H1 (cell line): ENCODE results near the gene TSSC4. TPM values are rescaled to one million over a fixed set of nuclear protein-coding genes. Genes with fewer than 3 reads are reported as not detected.

Experiments used
- CTCF ChIA-PET: fragments of 300-600 bp; sonication (Branson Sonifier 250); formaldehyde crosslinking; loops from one replicate; lab custom pipeline; 2021; ENCODE audit not compliant: partially characterized antibody; lab: Charles Lee
- POLR2A ChIA-PET: fragments of 300-600 bp; sonication (Branson Sonifier 250); formaldehyde crosslinking; loops from one replicate; lab custom pipeline; 2021; ENCODE audit warnings: inconsistent platforms; ENCODE audit not compliant: partially characterized antibody; lab: Charles Lee
- DNase-seq, 2 experiments: peaks; one replicate each; pipeline versions ENCODE4 v3.0.0 to v3.0.0-alpha.2; 2010 to 2022; ENCODE audit warnings: low spot score in 2 of 2, low read depth in 1 of 2, mixed read lengths in 1 of 2
- FAIRE-seq: peaks from 2 replicates; lab custom pipeline; 2011; peaks lifted over from hg19 to GRCh38; lab: Jason Lieb, UNC
- H2AFZ ChIP-seq: 2 replicates; pipeline ENCODE4 v1.8.1; 2012; ENCODE audit warnings: low read length, inconsistent platforms
- H2AK5ac ChIP-seq: 2 replicates; pipeline ENCODE4 v1.6.1; 2013; ENCODE audit warnings: low read depth, low read length
- H2BK120ac ChIP-seq: replicated peaks from 2 replicates; pipeline ENCODE3; 2013; ENCODE audit warnings: low read depth, low read length, inconsistent platforms
- H2BK12ac ChIP-seq: 2 replicates; pipeline ENCODE4 v1.6.1; 2013; ENCODE audit warnings: low read depth, low read length
- H2BK15ac ChIP-seq: 2 replicates; pipeline ENCODE4 v1.6.1; 2013; ENCODE audit warnings: low read length
- H2BK20ac ChIP-seq: 2 replicates; pipeline ENCODE4 v1.6.1; 2013; ENCODE audit warnings: low read length
- H2BK5ac ChIP-seq: 2 replicates; pipeline ENCODE4 v1.6.1; 2013; ENCODE audit warnings: low read depth, low read length
- H3K14ac ChIP-seq: 2 replicates; pipeline ENCODE4 v1.6.1; 2013; ENCODE audit warnings: inconsistent platforms; ENCODE audit not compliant: insufficient read length
- H3K18ac ChIP-seq: 2 replicates; pipeline ENCODE4 v1.6.1; 2013; ENCODE audit warnings: low read length; ENCODE audit errors: extremely low read depth
- H3K23ac ChIP-seq: 2 replicates; pipeline ENCODE4 v1.6.1; 2013; ENCODE audit warnings: inconsistent platforms; ENCODE audit not compliant: insufficient read length
- H3K23me2 ChIP-seq: 2 replicates; pipeline ENCODE4 v1.6.1; 2013; ENCODE audit warnings: low read depth, low read length
- H3K27ac ChIP-seq: 2 replicates; pipeline ENCODE4 v1.6.1; 2011; ENCODE audit warnings: low read depth, low read length, inconsistent platforms
- H3K27me3 ChIP-seq, 4 experiments: replicated peaks in 1 of 4; 1 replicate in 1 of 4; 2 replicates in 3 of 4; pipeline versions ENCODE4 v1.6.1 to v1.8.1; 2011 to 2013; ENCODE audit warnings: low read length in 3 of 4, mild to moderate bottlenecking in 3 of 4, inconsistent platforms in 2 of 4, mixed read lengths in 2 of 4, moderate library complexity in 1 of 4; ENCODE audit not compliant: control insufficient read depth in 3 of 4, insufficient read depth in 3 of 4; ENCODE audit errors: extremely low read depth in 1 of 4
- H3K36me3 ChIP-seq, 4 experiments: 2 replicates each; pipeline versions ENCODE4 v1.6.1 to v1.8.1; 2011 to 2013; ENCODE audit warnings: mild to moderate bottlenecking in 4 of 4, low read length in 3 of 4, moderate library complexity in 2 of 4, control low read depth in 1 of 4, inconsistent platforms in 1 of 4; ENCODE audit not compliant: insufficient read depth in 4 of 4, control insufficient read depth in 2 of 4
- H3K4ac ChIP-seq: replicated peaks from 2 replicates; pipeline ENCODE3; 2013; ENCODE audit warnings: low read length, low read depth, mixed read lengths, inconsistent platforms; ENCODE audit not compliant: insufficient read length
- H3K4me1 ChIP-seq, 4 experiments: replicated peaks in 1 of 4; 1 replicate in 1 of 4; 2 replicates in 3 of 4; pipeline versions ENCODE4 v1.6.1 to v1.8.1; 2011 to 2013; ENCODE audit warnings: low read length in 3 of 4, inconsistent platforms in 2 of 4, mixed read lengths in 1 of 4; ENCODE audit not compliant: insufficient read depth in 4 of 4, control insufficient read depth in 3 of 4
- H3K4me2 ChIP-seq, 2 experiments: 2 replicates each; pipeline versions ENCODE4 v1.6.1 to v1.8.1; 2011 to 2013; ENCODE audit warnings: low read depth in 2 of 2, low read length in 2 of 2, control low read depth in 1 of 2, inconsistent platforms in 1 of 2, mild to moderate bottlenecking in 1 of 2; ENCODE audit not compliant: insufficient read depth in 1 of 2
- H3K4me3 ChIP-seq, 4 experiments: fragments of 200-600, 300-600 bp in 1 of 4; sonication (generic), shearing (Covaris generic), sonication (Bioruptor Twin) in 1 of 4; 2 replicates each; pipeline versions ENCODE4 v1.5.1 to v1.8.1; 2011 to 2016; ENCODE audit warnings: low read length in 4 of 4, low read depth in 3 of 4, control low read depth in 2 of 4, inconsistent platforms in 2 of 4, mild to moderate bottlenecking in 2 of 4, mixed read lengths in 1 of 4, moderate library complexity in 1 of 4; ENCODE audit not compliant: insufficient read depth in 2 of 4; ENCODE audit errors: extremely low read depth in 1 of 4
- H3K56ac ChIP-seq: replicated peaks from 2 replicates; pipeline ENCODE3; 2013; ENCODE audit warnings: low read depth, mild to moderate bottlenecking, mixed read lengths, low read length, inconsistent platforms; ENCODE audit not compliant: insufficient read length
- H3K79me1 ChIP-seq: 2 replicates; pipeline ENCODE4 v1.6.1; 2013; ENCODE audit warnings: low read depth, low read length, control low read depth
- H3K79me2 ChIP-seq, 2 experiments: 2 replicates each; pipeline versions ENCODE4 v1.6.1 to v1.8.1; 2012 to 2013; ENCODE audit warnings: low read length in 2 of 2, mild to moderate bottlenecking in 2 of 2, inconsistent platforms in 1 of 2; ENCODE audit not compliant: insufficient read depth in 2 of 2, control insufficient read depth in 1 of 2
- H3K9ac ChIP-seq, 4 experiments: replicated peaks in 1 of 4; 1 replicate in 1 of 4; 2 replicates in 3 of 4; pipeline versions ENCODE4 v1.6.1 to v1.8.1; 2011 to 2013; ENCODE audit warnings: low read depth in 3 of 4, low read length in 3 of 4, control low read depth in 2 of 4, mild to moderate bottlenecking in 2 of 4, moderate library complexity in 2 of 4, inconsistent platforms in 1 of 4; ENCODE audit errors: extremely low read depth in 1 of 4
- H3K9me3 ChIP-seq, 2 experiments: 2 replicates each; pipeline versions ENCODE4 v1.6.1 to v1.8.1; 2012 to 2013; ENCODE audit warnings: mild to moderate bottlenecking in 2 of 2, moderate library complexity in 2 of 2, control low read depth in 1 of 2, inconsistent platforms in 1 of 2, low read depth in 1 of 2, low read length in 1 of 2, mixed read lengths in 1 of 2; ENCODE audit not compliant: insufficient read depth in 2 of 2
- H4K20me1 ChIP-seq, 2 experiments: replicated peaks in 1 of 2; 2 replicates each; pipeline versions ENCODE3 to v1.8.1; 2011 to 2013; ENCODE audit warnings: inconsistent platforms in 2 of 2, low read length in 2 of 2, mild to moderate bottlenecking in 1 of 2; ENCODE audit not compliant: insufficient read depth in 2 of 2, control insufficient read depth in 1 of 2
- H4K5ac ChIP-seq: 2 replicates; pipeline ENCODE4 v1.6.1; 2013; ENCODE audit warnings: low read length, low read depth, mixed read lengths, inconsistent platforms; ENCODE audit not compliant: insufficient read length
- H4K8ac ChIP-seq: 2 replicates; pipeline ENCODE4 v1.8.0; 2013; ENCODE audit warnings: mild to moderate bottlenecking, moderate library complexity, low read length, inconsistent platforms; ENCODE audit not compliant: insufficient read depth; ENCODE audit errors: extremely low read depth
- H4K91ac ChIP-seq: replicated peaks from 2 replicates; pipeline ENCODE3; 2013; ENCODE audit warnings: low read length, mixed read lengths, inconsistent platforms; ENCODE audit not compliant: insufficient read length
- BRCA1 ChIP-seq: IDR thresholded peaks from 2 replicates; pipeline ENCODE4 v1.6.1; 2012; ENCODE audit warnings: low read depth, low read length, improper control_type of control experiment
- CTBP2 ChIP-seq: IDR thresholded peaks from 2 replicates; pipeline ENCODE4 v1.7.0; 2011; ENCODE audit warnings: borderline replicate concordance, mild to moderate bottlenecking, moderate library complexity, mixed read lengths, low read length; ENCODE audit not compliant: insufficient read depth, insufficient read length
- E2F6 ChIP-seq: IDR thresholded peaks from 2 replicates; pipeline ENCODE4 v1.6.1; 2012; ENCODE audit warnings: inconsistent platforms
- EZH2 ChIP-seq: fragments of 200-600 bp; sonication (generic); IDR thresholded peaks from 2 replicates; pipeline ENCODE4 v1.7.1; 2012; ENCODE audit warnings: low read depth, mild to moderate bottlenecking, moderate library complexity, low read length, inconsistent platforms; ENCODE audit not compliant: severe bottlenecking
- KDM1A ChIP-seq: fragments of 200-600, 300-600 bp; sonication (generic); IDR thresholded peaks from 2 replicates; pipeline ENCODE4 v1.7.1; 2016; ENCODE audit warnings: mild to moderate bottlenecking, low read length, borderline replicate concordance
- SRF ChIP-seq: IDR thresholded peaks from 2 replicates; pipeline ENCODE4 v1.6.1; 2011; ENCODE audit warnings: mild to moderate bottlenecking, low read depth, low read length, moderate library complexity
- ZNF274 ChIP-seq: IDR thresholded peaks from 2 replicates; pipeline ENCODE4 v1.7.0; 2012; ENCODE audit warnings: low read length, borderline replicate concordance; ENCODE audit errors: extremely low read depth
- WGBS, 2 experiments: shearing (Covaris generic) in 1 of 2; methylation state at CpG; one replicate each; pipeline versions ENCODE4 v1.1.6 to v1.1.7; 2013 to 2015; ENCODE audit warnings: low lambda C conversion rate in 2 of 2, mixed read lengths in 2 of 2, inconsistent platforms in 1 of 2, low coverage in 1 of 2, missing lambda C conversion rate in 1 of 2; ENCODE audit not compliant: insufficient replicate concordance in 2 of 2, insufficient coverage in 1 of 2, insufficient read length in 1 of 2; ENCODE audit errors: extremely low coverage in 1 of 2, missing lambda C conversion rate in 1 of 2; 5-methylcytosine and 5-hydroxymethylcytosine counted together
- polyA plus RNA-seq, 7 experiments: library from polyadenylated mRNA; depleted of rRNA in 3 of 7; stranded (reverse) in 5 of 7; unstranded in 2 of 7; fragments of >200 nt in 5 of 7; fragments of 200-250 nt in 2 of 7; gene quantifications; 1 replicate in 5 of 7; 2 replicates in 1 of 7; 4 replicates in 1 of 7; pipeline versions ENCODE4 v1.2.1 to v1.2.3, GENCODE V29; 2011 to 2013; ENCODE audit warnings: missing spikeins in 2 of 7, mixed read lengths in 2 of 7
- total RNA-seq: library from RNA; stranded (reverse); fragmentation: NEBNext Ultra II Directional; extraction: Animal tissue kit (Norgen Biotek cat#: 25700); gene quantifications from 2 replicates; pipeline ENCODE4 v1.2.1, GENCODE V29; 2021

The TSSC4 gene
- total and polyA plus RNA-seq, 2 of the 8 experiments (the other 6 are each of a cell fraction or from before 2014, with no cell fraction given): 34.0 to 39.3 TPM

DNA sequence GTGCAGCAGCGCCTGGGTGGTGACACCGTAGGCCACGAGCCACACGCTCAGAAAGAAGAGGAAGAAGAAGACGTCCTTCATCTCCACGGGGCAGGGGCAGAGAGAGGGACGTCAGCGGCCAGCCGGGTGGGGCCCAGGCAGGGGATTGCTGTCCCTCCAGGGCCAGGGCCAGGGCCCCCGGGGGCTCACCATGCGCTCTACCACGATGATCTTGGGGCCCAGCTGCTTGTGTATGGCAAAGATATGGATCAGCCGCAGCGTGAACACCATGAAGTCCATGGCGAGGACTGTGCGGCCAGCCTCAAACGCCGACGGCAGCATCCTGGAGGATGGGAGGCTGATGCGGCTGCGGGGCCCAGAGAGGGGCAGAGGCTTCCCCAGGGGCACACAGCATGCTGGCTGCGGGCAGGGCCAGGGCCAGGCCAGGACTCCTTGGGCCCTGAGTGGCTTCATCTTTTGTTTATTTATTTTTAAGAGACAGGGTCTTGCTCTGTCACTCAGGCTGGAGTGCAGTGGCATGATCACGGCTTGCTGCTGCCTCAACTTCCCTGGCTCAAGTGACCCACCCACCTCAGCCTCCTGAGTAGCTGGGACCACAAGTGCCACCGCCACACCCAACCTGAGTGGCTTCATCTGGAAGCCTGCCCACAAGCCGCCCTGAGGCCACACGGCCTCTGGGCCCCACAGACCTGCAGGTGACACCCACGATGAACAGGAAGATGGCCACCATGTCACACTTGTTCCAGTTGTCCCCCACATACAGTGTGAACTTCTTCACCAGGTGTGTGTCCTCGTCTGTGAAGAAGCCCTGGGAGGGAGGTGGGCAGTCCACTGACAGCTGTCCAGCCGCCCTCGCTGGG, 11.1 kb downstream of the TSSC4 start:
- Histone ChIP-seq H3K4me2 (no peak overlapping the region), H2BK12ac (no peak overlapping the region), H3K27me3 (no peaks in the 10 kb centered on the region; a peak in 1 of 7 replicates), H3K9me3 (no peaks in the 10 kb centered on the region), H2AFZ (no peak overlapping the region), H4K8ac (no peak overlapping the region), H2AK5ac (no peak overlapping the region), H3K9ac (no peak overlapping the region), H3K4me1 (no peaks in the 10 kb centered on the region), H3K79me2 (no peaks in the 10 kb centered on the region), H3K36me3 (no peaks in the 10 kb centered on the region), H3K23ac (no peak overlapping the region), H3K14ac (no peak overlapping the region), H2BK120ac (no peak overlapping the region), H3K23me2 (no peaks in the 10 kb centered on the region), H3K27ac (no peak overlapping the region), H4K20me1 (no peaks in the 10 kb centered on the region), H2BK5ac (no peak overlapping the region), H2BK15ac (no peak overlapping the region), H3K18ac (no peak overlapping the region), H3K4me3 (no peak overlapping the region), H3K56ac (no peak overlapping the region), H4K91ac (no peak overlapping the region), H3K4ac (no peak overlapping the region), H3K79me1 (no peaks in the 10 kb centered on the region), H4K5ac (no peak overlapping the region), H2BK20ac (no peak overlapping the region)
- FAIRE-seq (no peak), DNase-seq (no peak)
- ChIA-PET CTCF (interaction anchor here (0.6 to 14.1 kb wide), 9 partner anchors 8 to 224 kb away, joined by 3 to 196 read pairs (median 8); partner anchors contain the start of gene TSSC4), POLR2A (interaction anchor here (2.3 to 3.8 kb wide), 2 partner anchors 11 kb away, joined by 4 to 18 read pairs; partner anchors contain the start of gene TSSC4)
- TF ChIP-seq ZNF274 (no peak), CTBP2 (no peak), KDM1A (no peak), SRF (no peak), EZH2 (no peak), E2F6 (no peak), BRCA1 (no peak)
- 92% methylated on average over 24 of the region's 30 CpGs; no CpG with 5 or more reads in 1 of the 2 experiments for WGBS, 2 experiments
